HepG2 (cell line): ENCODE results near the gene NAPEPLD. TPM values are rescaled to one million over a fixed set of nuclear protein-coding genes. Genes with fewer than 3 reads are reported as not detected.

ENCODE experiments used
- ELK4 ChIP-seq: sonication (generic); formaldehyde crosslinking; IDR thresholded peaks from 2 replicates; pipeline ENCODE4 v1.9.0; 2021; ENCODE audit warnings: missing genetic modification reagents, borderline replicate concordance
- HIC2 ChIP-seq: sonication (generic); formaldehyde crosslinking; IDR thresholded peaks from 2 replicates; pipeline ENCODE4 v1.9.0; 2022; ENCODE audit warnings: low read depth, missing genetic modification reagents
- HMG20A ChIP-seq: IDR thresholded peaks from 2 replicates; pipeline ENCODE4 v1.6.1; 2016; ENCODE audit warnings: borderline replicate concordance
- KLF12 ChIP-seq: sonication (generic); formaldehyde crosslinking; IDR thresholded peaks from 2 replicates; pipeline ENCODE4 v1.4.0; 2020; ENCODE audit warnings: missing genetic modification reagents, borderline replicate concordance
- MXD3 ChIP-seq: IDR thresholded peaks from 2 replicates; pipeline ENCODE4 v1.6.1; 2016; ENCODE audit warnings: mild to moderate bottlenecking, missing biosample characterization, missing genetic modification reagents
- NFAT5 ChIP-seq: sonication (generic); formaldehyde crosslinking; IDR thresholded peaks from 2 replicates; pipeline ENCODE4 v1.4.0; 2020; ENCODE audit warnings: missing genetic modification reagents
- PBX3 ChIP-seq: sonication (generic); formaldehyde crosslinking; IDR thresholded peaks from 2 replicates; pipeline ENCODE4 v1.8.1; 2023; ENCODE audit warnings: missing genetic modification reagents, inconsistent platforms, borderline replicate concordance
- YEATS2 ChIP-seq: sonication (generic); formaldehyde crosslinking; IDR thresholded peaks from 2 replicates; pipeline ENCODE4 v1.4.0; 2020; ENCODE audit warnings: missing genetic modification reagents, borderline replicate concordance
- ZUFSP ChIP-seq: sonication (generic); formaldehyde crosslinking; IDR thresholded peaks from 2 replicates; pipeline ENCODE4 v1.9.0; 2021; ENCODE audit warnings: missing genetic modification reagents, mild to moderate bottlenecking, borderline replicate concordance
- polyA plus RNA-seq, 8 experiments: library from polyadenylated mRNA; depleted of rRNA in 3 of 8; stranded (reverse) in 7 of 8; unstranded in 1 of 8; fragments of >200 nt; fragmentation: Illumina TruSeq in 4 of 8; extraction: Trizol in 4 of 8; gene quantifications; 2 replicates each; pipeline versions ENCODE4 v1.2.1 to v1.2.3, GENCODE V29; 2011 to 2016; ENCODE audit warnings: low read depth in 4 of 8, missing spikeins in 1 of 8, mixed read lengths in 1 of 8; ENCODE audit not compliant: insufficient read depth in 1 of 8
- total RNA-seq, 5 experiments: library from RNA; depleted of rRNA; stranded (reverse); fragments of >200 nt; fragmentation: Illumina TruSeq; extraction: Trizol; gene quantifications; 2 replicates each; pipeline ENCODE4 v1.2.3, GENCODE V29; 2016; ENCODE audit warnings: low read depth in 1 of 5

NAPEPLD gene
- total and polyA plus RNA-seq, 2 of the 13 experiments (the other 11 are each of a cell fraction or from before 2014, with no cell fraction given), result 3.4 to 5.6 TPM

- TF ChIP-seq HIC2 (CRISPR knock-in tag) (no peak; the same call in 1 of the 2 replicates), PBX3 (CRISPR knock-in tag) (0 out of 2 replicates have a peak, but pooled peaks have one; percentile 29), ZUFSP (CRISPR knock-in tag) (no peak), MXD3 (CRISPR knock-in tag) (peak; percentile 48; the same call in 1 of the 2 replicates), NFAT5 (CRISPR knock-in tag) (no peak), KLF12 (CRISPR knock-in tag) (peak; percentile 90), HMG20A (CRISPR knock-in tag) (no peak), YEATS2 (CRISPR knock-in tag) (no peak; the same call in 1 of the 2 replicates), ELK4 (CRISPR knock-in tag) (no peak)
Observed at GRCh38 chr7:103074519-103075336, 74.2 kb downstream of the NAPEPLD start, which contains the start of the genes ARMC10 and FBXL13 (continued).
